Gastroesophageal sphincter (tissue), 4 donors: ENCODE data around the gene FOSL2. TPM values are rescaled to one million over a fixed set of nuclear protein-coding genes. Genes with fewer than 3 reads are reported as not detected.

Experiments
- ATAC-seq: fragments of 150-250 bp; one replicate; pipeline ENCODE4 v1.9.1; 2016; ENCODE audit warnings: mild to moderate bottlenecking, moderate library complexity
- H3K27ac ChIP-seq, 4 donors: fragments of 200-600 bp; sonication (generic) in 3 of 4; 1 replicate in 3 of 4; 2 replicates in 1 of 4; pipeline ENCODE4 v1.5.1; 2016 to 2019
- H3K27me3 ChIP-seq: fragments of 200-600 bp; sonication (generic); one replicate; pipeline ENCODE4 v1.5.1; 2019
- H3K36me3 ChIP-seq, 2 donors: fragments of 200-600 bp; sonication (generic); one replicate each; pipeline ENCODE4 v1.5.1; 2019; ENCODE audit warnings: control low read depth in 1 of 2
- H3K4me1 ChIP-seq, 3 donors: fragments of 200-600 bp; sonication (generic); 1 replicate in 2 of 3; 2 replicates in 1 of 3; pipeline ENCODE4 v1.5.1; 2016 to 2019; ENCODE audit warnings: control low read depth in 2 of 3
- H3K4me3 ChIP-seq, 2 donors: fragments of 200-600 bp; sonication (generic); one replicate each; pipeline ENCODE4 v1.5.1; 2019; ENCODE audit warnings: mild to moderate bottlenecking in 1 of 2, moderate library complexity in 1 of 2
- H3K9me3 ChIP-seq, 3 donors: fragments of 200-600 bp; sonication (generic); one replicate each; pipeline ENCODE4 v1.5.1; 2017 to 2019; ENCODE audit warnings: control low read depth in 2 of 3
- EP300 ChIP-seq: sonication (generic); formaldehyde crosslinking; IDR thresholded peaks from one replicate; pipeline ENCODE4 v1.6.1; 2017; ENCODE audit warnings: antibody characterized with exemption, mild to moderate bottlenecking
- POLR2A ChIP-seq, 2 donors: fragments of 450-650 bp; IDR thresholded peaks; one replicate each; pipeline ENCODE4 v1.6.1; 2017; ENCODE audit warnings: antibody characterized with exemption in 2 of 2, mild to moderate bottlenecking in 2 of 2, moderate library complexity in 1 of 2
- POLR2AphosphoS5 ChIP-seq: sonication (generic); formaldehyde crosslinking; IDR thresholded peaks from one replicate; pipeline ENCODE4 v1.6.1; 2017; ENCODE audit warnings: antibody characterized with exemption
- WGBS, 2 donors: methylation state at CpG; one replicate each; pipeline ENCODE4 v1.1.5; 2018; ENCODE audit warnings: low coverage in 1 of 2; 5-methylcytosine and 5-hydroxymethylcytosine counted together
- total RNA-seq, 4 donors: library from RNA; depleted of rRNA; stranded (reverse); fragments of >200 nt; gene quantifications; one replicate each; pipeline ENCODE4 v1.1.0, GENCODE V29; 2016
- TF ChIP-seq, protein P1 (sequence below), 4 experiments: fragments of 200-600 bp in 2 of 4; fragments of 450-650 bp in 2 of 4; sonication (generic) in 1 of 4; IDR thresholded peaks; one replicate each; pipeline ENCODE4 v1.5.1; 2017 to 2019; ENCODE audit warnings: antibody characterized with exemption in 4 of 4, mild to moderate bottlenecking in 2 of 4, moderate library complexity in 2 of 4

The FOSL2 gene
- total RNA-seq, 4 donors from 2014 or later: 75.3 to 152 (median 132) TPM

- no peaks in the 10 kb centered on the region for H3K36me3 ChIP-seq
- WGBS, 2 donors: 60 to 76% methylated on average over 7 to 8 of the region's 28 CpGs
- ATAC-seq: no peak
- H3K9me3 ChIP-seq: no peaks in the 10 kb centered on the region
- H3K4me3 ChIP-seq: no peak overlapping the region
- H3K27me3 ChIP-seq: no peaks in the 10 kb centered on the region
- H3K27ac ChIP-seq: peak overlapping the region in 1 of 4 donors; percentile 47
- H3K4me1 ChIP-seq: peaks cover 0 to 22% (median 20%) of the 10 kb centered on the region in 3 donors
- TF ChIP-seq EP300 (no peak), POLR2A (IDR thresholded peaks at IDR 0.05) (no peak), POLR2AphosphoS5 (no peak)
- TF ChIP-seq, protein P1, sequence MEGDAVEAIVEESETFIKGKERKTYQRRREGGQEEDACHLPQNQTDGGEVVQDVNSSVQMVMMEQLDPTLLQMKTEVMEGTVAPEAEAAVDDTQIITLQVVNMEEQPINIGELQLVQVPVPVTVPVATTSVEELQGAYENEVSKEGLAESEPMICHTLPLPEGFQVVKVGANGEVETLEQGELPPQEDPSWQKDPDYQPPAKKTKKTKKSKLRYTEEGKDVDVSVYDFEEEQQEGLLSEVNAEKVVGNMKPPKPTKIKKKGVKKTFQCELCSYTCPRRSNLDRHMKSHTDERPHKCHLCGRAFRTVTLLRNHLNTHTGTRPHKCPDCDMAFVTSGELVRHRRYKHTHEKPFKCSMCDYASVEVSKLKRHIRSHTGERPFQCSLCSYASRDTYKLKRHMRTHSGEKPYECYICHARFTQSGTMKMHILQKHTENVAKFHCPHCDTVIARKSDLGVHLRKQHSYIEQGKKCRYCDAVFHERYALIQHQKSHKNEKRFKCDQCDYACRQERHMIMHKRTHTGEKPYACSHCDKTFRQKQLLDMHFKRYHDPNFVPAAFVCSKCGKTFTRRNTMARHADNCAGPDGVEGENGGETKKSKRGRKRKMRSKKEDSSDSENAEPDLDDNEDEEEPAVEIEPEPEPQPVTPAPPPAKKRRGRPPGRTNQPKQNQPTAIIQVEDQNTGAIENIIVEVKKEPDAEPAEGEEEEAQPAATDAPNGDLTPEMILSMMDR (IDR thresholded peaks at IDR 0.05): no peak
Measured at GRCh38 chr2:28359222-28360057, 33.2 kb upstream of the FOSL2 start.

DNA sequence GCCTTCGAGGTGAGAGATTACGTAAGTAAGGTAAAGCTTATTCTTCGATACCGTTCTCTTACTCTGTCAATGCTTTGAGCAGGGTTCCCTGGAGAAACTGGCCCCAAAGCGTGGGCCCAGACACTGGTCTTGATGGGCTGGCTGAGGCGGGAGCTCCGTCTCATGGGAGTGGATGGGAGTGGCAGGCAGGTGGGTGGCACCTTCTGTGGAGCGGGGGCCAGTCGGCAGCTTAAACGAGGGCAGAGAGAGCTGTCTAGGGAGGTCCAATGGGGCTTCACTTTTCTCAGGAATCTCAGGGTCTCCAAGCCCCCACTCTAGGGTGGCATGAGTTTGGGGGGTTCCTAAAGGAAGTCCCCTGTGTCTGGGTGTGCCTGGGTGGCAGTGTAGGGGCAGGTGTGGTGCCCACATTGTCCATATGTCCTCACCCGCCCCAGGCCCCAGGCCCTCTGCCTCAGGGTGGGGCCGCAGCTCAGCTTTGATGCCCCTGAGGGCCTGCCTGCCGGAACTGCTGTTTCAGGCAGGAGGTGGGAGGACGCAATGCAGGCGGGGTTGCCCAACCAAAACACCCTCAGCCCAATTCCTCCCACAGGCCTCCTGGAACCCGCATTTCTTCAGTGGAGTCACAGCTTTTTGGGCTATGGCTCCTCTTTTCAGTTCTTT, 32.5 kb upstream of the FOSL2 start:
- H3K27me3 ChIP-seq: no peaks in the 10 kb centered on the region
- 83 to 100% methylated on average over 1 of the region's 16 CpGs for WGBS, 2 donors
- peaks cover 0 to 19% (median 17%) of the 10 kb centered on the region in 3 donors for H3K4me1 ChIP-seq
- no peak for TF ChIP-seq EP300
- TF ChIP-seq POLR2A (IDR thresholded peaks at IDR 0.05): no peak
- no peak for TF ChIP-seq POLR2AphosphoS5
- TF ChIP-seq, protein P1 (IDR thresholded peaks at IDR 0.05): no peak
- H3K4me3 ChIP-seq: no peak overlapping the region
- no peaks in the 10 kb centered on the region for H3K9me3 ChIP-seq
- no peak for ATAC-seq
- peak overlapping the region in 1 of 4 donors; percentile 19 for H3K27ac ChIP-seq
- no peaks in the 10 kb centered on the region for H3K36me3 ChIP-seq

DNA sequence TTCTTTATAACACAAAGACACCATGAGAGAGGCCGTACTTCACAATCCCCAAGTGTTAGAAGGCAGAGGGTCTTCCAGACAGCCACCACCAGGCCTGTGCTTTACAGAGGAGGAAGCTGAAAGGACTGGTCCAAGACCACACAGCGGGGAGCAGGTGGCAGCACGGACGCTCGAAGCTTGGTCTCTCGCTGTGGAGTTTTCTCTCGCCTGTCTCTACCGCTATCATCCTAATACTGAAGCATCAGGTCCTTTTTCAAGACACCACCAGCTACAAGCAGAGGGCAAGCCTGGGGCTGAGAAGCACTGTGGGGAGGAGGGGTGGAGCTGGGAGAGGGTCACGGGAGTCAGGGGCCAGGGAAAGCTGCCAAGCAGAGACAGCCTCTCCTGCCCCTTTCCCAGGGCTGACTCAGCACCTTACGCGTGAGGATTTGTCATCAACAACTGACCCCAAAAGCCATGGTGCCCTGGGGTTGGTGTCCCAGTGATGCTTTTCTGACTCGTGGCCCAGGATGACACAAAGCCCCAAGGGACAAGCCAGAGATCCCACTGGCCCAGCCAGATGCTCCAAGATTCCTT, 31.9 kb upstream of the FOSL2 start:
- Histone ChIP-seq H3K4me1 (peaks cover 0 to 13% (median 11%) of the 10 kb centered on the region in 3 donors), H3K27ac (peak overlapping the region in 1 of 4 donors; percentile 19), H3K27me3 (no peaks in the 10 kb centered on the region), H3K36me3 (no peaks in the 10 kb centered on the region), H3K4me3 (no peak overlapping the region), H3K9me3 (no peaks in the 10 kb centered on the region)
- TF ChIP-seq EP300: no peak
- TF ChIP-seq POLR2AphosphoS5: peak; percentile 17
- WGBS, 2 donors: 73 to 83% methylated on average over 3 of the region's 12 CpGs
- ATAC-seq: no peak

- TF ChIP-seq POLR2A (IDR thresholded peaks at IDR 0.05) (no peak), EP300 (no peak)
- no peaks in the 10 kb centered on the region for H3K4me1 ChIP-seq
- ATAC-seq: no peak
- H3K4me3 ChIP-seq: no peak overlapping the region
- no peaks in the 10 kb centered on the region for H3K36me3 ChIP-seq
- 56 to 59% methylated on average over 5 to 11 of the region's 12 CpGs for WGBS, 2 donors
- no peaks in the 10 kb centered on the region for H3K9me3 ChIP-seq
- H3K27me3 ChIP-seq: no peaks in the 10 kb centered on the region
- H3K27ac ChIP-seq: no peak overlapping the region
Measured at GRCh38 chr2:28361991-28362710, 30.5 kb upstream of the FOSL2 start.

DNA sequence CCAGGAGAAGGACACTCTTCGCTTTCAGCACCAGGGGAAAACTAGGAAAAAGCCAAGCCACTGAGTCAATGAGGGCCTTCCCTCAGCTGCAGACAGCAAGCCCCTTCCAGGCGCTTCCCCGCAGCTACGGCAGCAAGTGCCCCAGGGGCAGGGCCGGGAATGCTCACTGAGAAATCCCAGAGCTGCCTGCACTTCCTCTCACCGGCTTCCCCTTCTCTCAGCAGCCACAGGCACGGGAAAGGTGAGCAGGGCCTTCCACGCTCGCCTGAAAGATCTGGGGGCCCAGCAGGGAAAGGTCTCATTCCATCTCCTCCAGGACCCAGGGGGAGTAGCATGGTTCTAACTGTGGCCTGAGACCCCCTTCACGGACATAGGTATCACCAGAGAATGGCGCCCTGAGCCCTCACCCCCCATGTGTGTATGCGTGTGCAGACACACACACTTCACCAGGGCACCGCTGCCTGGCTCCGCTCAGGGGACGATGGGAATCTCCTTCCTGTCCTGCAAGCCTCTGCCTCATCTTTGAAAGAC, 29.6 kb upstream of the FOSL2 start:
- WGBS, 2 donors: 87 to 93% methylated on average over 3 to 4 of the region's 15 CpGs
- Histone ChIP-seq H3K4me1 (no peaks in the 10 kb centered on the region), H3K4me3 (no peak overlapping the region), H3K27me3 (no peaks in the 10 kb centered on the region), H3K36me3 (no peaks in the 10 kb centered on the region), H3K27ac (no peak overlapping the region), H3K9me3 (no peaks in the 10 kb centered on the region)
- no peak for ATAC-seq
- no peak for TF ChIP-seq EP300
- no peak for TF ChIP-seq POLR2A (IDR thresholded peaks at IDR 0.05)
- no peak for TF ChIP-seq POLR2AphosphoS5
- TF ChIP-seq, protein P1 (IDR thresholded peaks at IDR 0.05): no peak
